HL-60/S4 treated with phorbol 12-myristate 13-acetate at 8.2 ng/mL for 4 days and 3 days (cell line): ENCODE data around the gene KANSL1L.

ENCODE experiments used
- in situ Hi-C: fragments of 300-500 bp; cut with MboI; formaldehyde crosslinking; loops from 2 replicates; pipeline ENCODE4 v1.15.0; 2022; ENCODE audit warnings: low sequenced_read_pairs

KANSL1L gene

GRCh38 chr2:210086930-210087329, 84.3 kb downstream of the KANSL1L start:
- in situ Hi-C loops: no loop called here

DNA sequence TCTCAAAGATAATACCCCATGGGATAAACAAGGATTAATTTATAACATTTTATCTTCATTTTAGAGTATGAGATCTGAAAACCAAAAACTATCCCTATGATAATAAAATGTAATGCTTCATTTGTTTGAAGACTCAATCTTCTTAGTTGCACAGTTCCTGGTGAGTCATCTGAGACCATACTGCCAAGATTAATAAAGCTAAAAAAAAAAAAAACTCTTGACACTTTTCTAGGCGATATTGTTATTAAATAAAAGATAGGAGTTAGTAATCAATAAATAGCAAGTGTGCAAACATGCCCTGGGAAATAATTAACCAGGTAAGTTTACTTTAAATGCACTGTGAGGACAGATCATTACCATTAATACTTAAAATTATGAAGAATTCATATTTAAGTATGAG, 84.9 kb downstream of the KANSL1L start:
- in situ Hi-C loops: no loop called here

- in situ Hi-C loops: no loop called here
Measured at GRCh38 chr2:210072922-210073509, 98.2 kb downstream of the KANSL1L start.

DNA sequence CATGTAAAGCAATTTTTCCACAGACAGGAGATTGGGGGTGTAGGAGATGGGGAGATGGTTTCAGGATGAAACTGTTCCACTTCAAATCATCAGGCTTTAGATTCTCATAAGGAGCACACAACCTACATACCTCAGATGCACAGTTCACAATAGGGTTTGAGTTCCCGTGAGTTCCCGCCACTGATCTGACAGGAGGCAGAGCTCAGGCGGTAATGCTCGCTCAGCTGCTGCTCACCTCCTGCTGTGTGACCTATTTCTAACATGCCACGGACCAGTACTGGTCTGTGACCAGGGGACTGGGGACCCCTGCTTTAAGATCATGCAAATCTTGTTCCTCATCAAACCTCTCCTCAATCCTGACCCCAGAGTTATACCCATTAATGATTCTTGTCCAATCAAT, 98.7 kb downstream of the KANSL1L start:
- in situ Hi-C loops: no loop called here

- in situ Hi-C loops: no loop called here
Measured at GRCh38 chr2:210063306-210063705, 107.9 kb downstream of the KANSL1L start.

DNA sequence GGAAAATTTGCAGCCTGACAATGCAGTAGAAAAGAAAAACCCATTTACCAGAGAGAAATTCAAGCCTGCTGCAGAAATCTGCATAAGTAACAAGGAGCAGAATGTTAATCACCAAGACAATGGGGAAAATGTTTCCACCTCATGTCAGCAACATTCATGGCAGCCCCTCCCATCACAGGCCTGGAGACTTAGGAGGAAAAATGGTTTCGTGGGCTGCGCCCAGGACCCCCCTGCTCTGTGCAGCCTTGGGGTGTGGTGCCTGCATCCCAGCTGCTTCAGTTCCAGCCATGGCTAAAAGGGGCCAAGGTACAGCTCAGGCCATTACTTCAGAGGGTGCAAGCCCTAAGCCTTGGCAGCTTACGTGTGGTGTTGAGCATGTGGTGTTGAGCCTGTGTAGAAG, 115.4 kb downstream of the KANSL1L start:
- in situ Hi-C loops: no loop called here

GRCh38 chr2:210054696-210055095, 116.5 kb downstream of the KANSL1L start:
- in situ Hi-C loops: no loop called here

GRCh38 chr2:210050885-210051284, 120.3 kb downstream of the KANSL1L start:
- in situ Hi-C loops: no loop called here

- in situ Hi-C loops: no loop called here
Measured at GRCh38 chr2:210049831-210050230, 121.4 kb downstream of the KANSL1L start.

GRCh38 chr2:210046851-210047500, 124.2 kb downstream of the KANSL1L start:
- in situ Hi-C loops: no loop called here

- in situ Hi-C loops: no loop called here
Measured at GRCh38 chr2:210038078-210038477, 133.1 kb downstream of the KANSL1L start.

GRCh38 chr2:210035679-210036078, 135.5 kb downstream of the KANSL1L start:
- in situ Hi-C loops: no loop called here

- in situ Hi-C loops: no loop called here
Measured at GRCh38 chr2:210034087-210034683, 137.0 kb downstream of the KANSL1L start.

DNA sequence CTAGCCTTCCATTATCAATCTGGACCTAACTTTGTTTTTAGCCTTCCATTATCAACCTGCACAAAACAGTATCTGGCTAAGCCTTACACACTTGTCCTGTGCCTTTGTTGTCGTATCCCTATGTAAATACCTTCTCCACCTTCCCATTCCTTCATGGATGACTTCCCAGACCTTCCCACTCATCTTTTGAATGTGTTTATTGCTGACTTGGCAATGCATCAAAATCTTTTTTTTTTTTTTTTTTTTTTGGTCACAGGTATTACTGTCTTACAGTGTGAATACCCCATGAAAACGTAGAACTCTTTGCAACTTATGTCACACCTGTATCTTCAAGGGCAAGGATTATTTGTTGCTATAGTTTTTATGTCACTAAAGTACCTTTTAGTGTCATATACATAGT, 143.0 kb downstream of the KANSL1L start:
- in situ Hi-C loops: no loop called here

- in situ Hi-C loops: no loop called here
Measured at GRCh38 chr2:210027608-210028007, 143.6 kb downstream of the KANSL1L start.

GRCh38 chr2:210022824-210023223, 148.4 kb downstream of the KANSL1L start:
- in situ Hi-C loops: no loop called here

- in situ Hi-C loops: no loop called here
Measured at GRCh38 chr2:210020138-210020537, 151.1 kb downstream of the KANSL1L start.

GRCh38 chr2:210009896-210010295, 161.3 kb downstream of the KANSL1L start:
- in situ Hi-C loops: no loop called here

DNA sequence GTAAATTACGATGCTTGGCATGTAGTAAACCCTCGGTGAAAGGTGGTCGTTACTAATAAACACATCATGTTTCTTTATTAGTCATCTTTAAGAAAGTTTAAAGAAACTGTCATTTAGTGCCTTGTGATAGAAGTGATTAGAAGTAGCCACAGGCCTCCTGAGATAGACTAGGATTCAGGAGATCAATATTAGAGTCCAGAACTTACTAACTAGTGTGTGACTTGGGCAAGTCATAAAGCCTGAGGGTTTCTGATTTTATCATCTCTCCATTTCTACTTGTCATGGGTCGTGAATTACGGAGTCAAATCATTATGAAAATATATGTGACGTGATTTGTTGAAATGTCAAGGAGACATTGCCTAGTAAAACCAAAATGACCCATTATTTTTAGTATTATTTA, 162.1 kb downstream of the KANSL1L start:
- in situ Hi-C loops: no loop called here

DNA sequence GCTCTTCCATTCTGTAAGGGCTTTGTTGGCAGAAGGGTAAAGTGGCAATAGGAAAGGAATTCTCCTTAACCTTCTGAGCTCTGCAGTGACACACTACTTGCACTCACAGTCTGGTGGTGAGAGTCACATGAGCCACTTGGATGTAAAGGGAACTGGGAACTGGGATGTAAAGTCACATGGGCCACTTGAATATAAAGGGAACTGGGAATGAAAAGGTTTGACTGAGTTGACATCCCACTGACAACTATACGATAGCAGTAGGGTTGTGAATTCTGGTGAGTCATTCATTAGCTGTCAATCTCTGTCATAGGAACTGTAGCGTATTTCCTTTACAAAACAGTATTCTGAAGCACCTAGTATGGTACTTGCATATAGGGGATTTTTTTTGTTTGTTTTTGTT, 163.3 kb downstream of the KANSL1L start:
- in situ Hi-C loops: no loop called here

DNA sequence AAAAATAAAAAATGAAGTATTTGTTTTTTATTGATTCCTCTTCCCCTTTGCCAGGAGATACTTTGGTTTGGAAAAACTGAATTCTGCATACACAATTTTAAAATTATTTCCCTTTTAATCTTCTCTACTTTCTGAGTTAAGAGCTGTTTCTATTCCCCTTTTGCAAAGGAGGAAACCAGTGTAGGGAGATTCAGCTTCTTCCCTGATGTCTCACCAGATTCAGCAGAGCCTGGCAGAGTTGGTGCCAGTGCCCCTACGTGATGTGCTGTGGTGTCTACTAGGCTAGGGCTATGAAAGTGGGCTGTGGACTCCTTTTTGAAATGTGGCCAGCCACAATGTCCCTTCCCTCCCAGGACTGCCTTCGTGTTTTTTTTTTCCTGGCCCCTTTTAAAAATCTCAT, 166.3 kb downstream of the KANSL1L start:
- in situ Hi-C loops: no loop called here

DNA sequence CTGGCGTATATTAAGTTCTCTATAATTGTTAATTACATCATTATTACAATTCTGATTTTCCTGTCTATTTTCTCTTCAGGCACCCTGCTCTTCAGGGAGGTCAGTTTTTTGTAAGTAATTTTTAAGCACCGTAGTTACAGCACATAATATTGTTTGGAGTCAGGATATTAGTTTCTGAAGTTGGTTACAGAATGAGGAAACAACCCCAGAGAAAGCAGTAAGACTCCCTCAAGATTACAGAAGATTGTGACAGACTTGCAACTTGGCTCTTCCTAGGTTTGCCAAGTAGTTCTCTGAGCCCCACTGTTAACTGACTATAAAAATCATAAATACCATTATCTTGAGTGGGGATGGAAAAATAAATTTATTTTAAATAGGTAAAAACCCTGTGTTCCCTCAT, 167.8 kb downstream of the KANSL1L start:
- in situ Hi-C loops: no loop called here
